CMK (cell line): ENCODE results near the gene RIMKLB.
A peak's percentile ranks its signal among the peaks of the same experiment; 100 is the strongest.

Experiments
- DNase-seq: peaks from one replicate; pipeline ENCODE4 v3.0.0-alpha.2; 2010; ENCODE audit warnings: low read depth

RIMKLB gene

GRCh38 chr12:8697476-8698131, at the start of gene RIMKLB:
Gene RIMKLB (plus strand): TSS chr12:8697991. CDS start chr12:8713867, 15,876 bp downstream.
- DNase-seq = peak; percentile 74

GRCh38 chr12:8648576-8649205, 49.1 kb upstream of the RIMKLB start:
- no peak for DNase-seq

GRCh38 chr12:8655421-8655820, 42.4 kb upstream of the RIMKLB start:
- DNase-seq = no peak

- DNase-seq = no peak
Observed at GRCh38 chr12:8658346-8658745, 39.4 kb upstream of the RIMKLB start.

- no peak for DNase-seq
Observed at GRCh38 chr12:8661016-8661415, 36.8 kb upstream of the RIMKLB start.

GRCh38 chr12:8661751-8662150, 36.0 kb upstream of the RIMKLB start:
- no peak for DNase-seq

GRCh38 chr12:8662593-8662992, 35.2 kb upstream of the RIMKLB start, which contains the start of gene MFAP5:
Gene MFAP5 (minus strand): TSS chr12:8662826. CDS start chr12:8662104, 722 bp downstream.
- DNase-seq = no peak

- DNase-seq = no peak
Observed at GRCh38 chr12:8664228-8664913, 33.4 kb upstream of the RIMKLB start.

GRCh38 chr12:8665759-8666158, 32.0 kb upstream of the RIMKLB start:
- no peak for DNase-seq

GRCh38 chr12:8667270-8667669, 30.5 kb upstream of the RIMKLB start:
- DNase-seq = no peak

- DNase-seq = no peak
Observed at GRCh38 chr12:8668441-8668840, 29.4 kb upstream of the RIMKLB start.

- DNase-seq = no peak
Observed at GRCh38 chr12:8672381-8672780, 25.4 kb upstream of the RIMKLB start.

GRCh38 chr12:8675591-8676036, 22.2 kb upstream of the RIMKLB start:
- no peak for DNase-seq

GRCh38 chr12:8676651-8677050, 21.1 kb upstream of the RIMKLB start:
- no peak for DNase-seq

GRCh38 chr12:8677362-8677761, 20.4 kb upstream of the RIMKLB start:
- no peak for DNase-seq

- no peak for DNase-seq
Observed at GRCh38 chr12:8678661-8679111, 19.1 kb upstream of the RIMKLB start.

GRCh38 chr12:8680533-8680932, 17.3 kb upstream of the RIMKLB start:
- no peak for DNase-seq

GRCh38 chr12:8681129-8681884, 16.5 kb upstream of the RIMKLB start:
- DNase-seq = no peak

- DNase-seq = no peak
Observed at GRCh38 chr12:8685051-8685450, 12.7 kb upstream of the RIMKLB start.

GRCh38 chr12:8687846-8688601, 9.8 kb upstream of the RIMKLB start:
- DNase-seq = no peak

GRCh38 chr12:8689681-8690080, 8.1 kb upstream of the RIMKLB start:
- no peak for DNase-seq

- no peak for DNase-seq
Observed at GRCh38 chr12:8692573-8692972, 5.2 kb upstream of the RIMKLB start.
